HG03565 (cell line): Measurements from ENCODE around the gene AFF3.
"Not testable (repeated sequence)": the region's sequence is repeated elsewhere in the genome, so short reads cannot be mapped to it uniquely, and the experiment has no call there.

Experiments used
- ATAC-seq: cut with Tn5 transposase; IDR thresholded peaks from one replicate; pipeline ENCODE4 v1.9.1; 2021; ENCODE audit warnings: mild to moderate bottlenecking, moderate library complexity; ENCODE audit not compliant: unreplicated experiment

AFF3 gene

GRCh38 chr2:99974682-99975375 is 167.6 kb downstream of the AFF3 start:
- no peak for ATAC-seq

GRCh38 chr2:99974275-99974674 is 168.1 kb downstream of the AFF3 start:
- no peak for ATAC-seq

GRCh38 chr2:99971326-99971900 is 171.0 kb downstream of the AFF3 start:
- ATAC-seq, result no peak

GRCh38 chr2:99970292-99970868 is 172.0 kb downstream of the AFF3 start:
- no peak for ATAC-seq

- ATAC-seq, result no peak
Observed at GRCh38 chr2:99961196-99961913, 181.0 kb downstream of the AFF3 start.

GRCh38 chr2:99960790-99961189 is 181.6 kb downstream of the AFF3 start:
- no peak for ATAC-seq

GRCh38 chr2:99960291-99960690 is 182.1 kb downstream of the AFF3 start:
- no peak for ATAC-seq

- no peak for ATAC-seq
Observed at GRCh38 chr2:99959261-99960014, 183.0 kb downstream of the AFF3 start.

- ATAC-seq, result no peak
Observed at GRCh38 chr2:99957332-99958133, 184.9 kb downstream of the AFF3 start.

GRCh38 chr2:99956232-99957030 is 186.0 kb downstream of the AFF3 start:
- ATAC-seq, result no peak

- ATAC-seq, result no peak
Observed at GRCh38 chr2:99953750-99954149, 188.6 kb downstream of the AFF3 start.

GRCh38 chr2:99949963-99950362 is 192.4 kb downstream of the AFF3 start:
- no peak for ATAC-seq

GRCh38 chr2:99949530-99949929 is 192.9 kb downstream of the AFF3 start:
- ATAC-seq, result no peak

GRCh38 chr2:99948010-99948409 is 194.4 kb downstream of the AFF3 start:
- ATAC-seq, result no peak

GRCh38 chr2:99947366-99947765 is 195.0 kb downstream of the AFF3 start:
- ATAC-seq, result not testable (repeated sequence)

- ATAC-seq, result no peak
Observed at GRCh38 chr2:99944019-99944418, 198.4 kb downstream of the AFF3 start.

- ATAC-seq, result no peak
Observed at GRCh38 chr2:99942561-99943347, 199.6 kb downstream of the AFF3 start.

GRCh38 chr2:99940963-99941362 is 201.4 kb downstream of the AFF3 start:
- no peak for ATAC-seq

- no peak for ATAC-seq
Observed at GRCh38 chr2:99939135-99939534, 203.3 kb downstream of the AFF3 start.
